Activated CD4-positive, alpha-beta T cell treated with anti-CD3 and anti-CD28 coated beads, Interleukin-2, amount 10 ng/mL, durations not matched to agents 24 days and 14 days (primary cell): ENCODE results near the gene SALL2. TPM values are rescaled to one million over a fixed set of nuclear protein-coding genes. Genes with fewer than 3 reads are reported as not detected.

Source experiments
- DNase-seq: peaks from one replicate; pipeline ENCODE4 v3.0.0; 2022
- H3K27ac Mint-ChIP-seq: one replicate; pipeline ENCODE4 v1.8.0; 2022; ENCODE audit warnings: mild to moderate bottlenecking, mixed read lengths
- H3K27me3 Mint-ChIP-seq: one replicate; pipeline ENCODE4 v1.8.0; 2022; ENCODE audit warnings: mixed read lengths
- H3K36me3 Mint-ChIP-seq: one replicate; pipeline ENCODE4 v1.8.0; 2022; ENCODE audit warnings: low read depth, mild to moderate bottlenecking, mixed read lengths
- H3K4me1 Mint-ChIP-seq: one replicate; pipeline ENCODE4 v1.8.0; 2021; ENCODE audit warnings: mixed read lengths
- H3K4me3 Mint-ChIP-seq: one replicate; pipeline ENCODE4 v1.8.0; 2022; ENCODE audit warnings: mild to moderate bottlenecking, moderate library complexity, mixed read lengths
- H3K9me3 Mint-ChIP-seq: one replicate; pipeline ENCODE4 v1.8.0; 2021; ENCODE audit warnings: mixed read lengths
- intact Hi-C: fragments of 100-400 bp; cut with micrococcal nuclease; formaldehyde crosslinking; loops from one replicate; pipeline ENCODE4 v1.15.1; 2023
- total RNA-seq: library from RNA; stranded (reverse); gene quantifications from 2 replicates; pipeline ENCODE4 v1.2.3, GENCODE V29; 2022

The SALL2 gene
- total RNA-seq, 1 donor from 2014 or later: 1.6 TPM

DNA sequence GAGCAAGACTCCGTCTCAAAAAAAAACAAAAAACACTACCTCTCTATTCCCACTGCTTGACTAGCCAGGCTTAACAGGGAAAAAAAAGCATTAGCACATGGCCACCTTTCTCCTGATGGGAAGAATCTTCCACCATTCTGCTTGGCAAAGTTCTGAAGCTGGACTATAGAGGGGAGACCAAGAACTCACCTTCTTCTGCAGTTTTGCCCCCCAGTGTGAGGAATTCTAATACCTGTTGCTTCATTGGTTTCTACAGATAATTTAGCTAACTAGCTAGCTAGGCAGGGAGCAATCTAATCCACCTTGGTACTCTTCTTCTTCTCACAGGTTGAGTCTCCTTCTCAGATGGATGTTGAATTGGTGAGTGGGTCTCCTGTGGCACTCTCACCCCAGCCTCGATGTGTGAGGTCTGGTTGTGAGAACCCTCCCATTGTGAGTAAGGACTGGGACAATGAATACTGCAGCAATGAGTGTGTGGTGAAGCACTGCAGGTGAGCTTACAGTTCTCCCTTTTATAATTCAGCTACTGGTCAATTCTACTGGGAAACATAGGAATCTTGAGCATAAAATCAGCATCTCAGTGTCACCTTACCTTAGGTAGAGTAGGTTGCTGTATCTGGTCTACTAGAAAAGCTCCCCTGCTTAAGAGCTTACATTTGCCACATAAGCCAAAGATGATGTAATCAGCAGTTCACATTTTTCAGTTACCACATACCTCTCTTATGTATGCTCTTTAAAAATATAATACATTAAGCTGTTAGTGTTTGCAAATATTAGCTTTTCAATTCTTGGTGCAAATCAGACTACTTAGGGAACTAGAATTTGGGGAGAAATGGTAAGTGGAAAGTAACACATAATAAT is 31.0 kb downstream of the SALL2 start:
- no peaks in the 10 kb centered on the region for H3K27me3 Mint-ChIP-seq
- no peak overlapping the region for H3K4me3 Mint-ChIP-seq
- H3K27ac Mint-ChIP-seq: no peak overlapping the region
- H3K36me3 Mint-ChIP-seq: peaks cover 66% of the 10 kb centered on the region
- intact Hi-C loops: no loop called here
- H3K4me1 Mint-ChIP-seq: peaks cover 14% of the 10 kb centered on the region
- DNase-seq: peak; percentile 51
- H3K9me3 Mint-ChIP-seq: no peaks in the 10 kb centered on the region

- H3K27me3 Mint-ChIP-seq: no peaks in the 10 kb centered on the region
- no peak overlapping the region for H3K4me3 Mint-ChIP-seq
- intact Hi-C loops: no loop called here
- H3K4me1 Mint-ChIP-seq: no peaks in the 10 kb centered on the region
- peaks cover 25% of the 10 kb centered on the region for H3K36me3 Mint-ChIP-seq
- H3K9me3 Mint-ChIP-seq: no peaks in the 10 kb centered on the region
- no peak for DNase-seq
- H3K27ac Mint-ChIP-seq: no peak overlapping the region
Observed at GRCh38 chr14:21486640-21487087, 39.5 kb downstream of the SALL2 start.

GRCh38 chr14:21476925-21477681 is 49.0 kb downstream of the SALL2 start, which contains the start of the genes RAB2B and TOX4:
TSS of gene RAB2B (minus strand) at chr14:21476959. CDS start at chr14:21476872, 87 bp downstream.
TSS of gene TOX4 (plus strand) at chr14:21477195. CDS start at chr14:21477279, 84 bp downstream.
- no peaks in the 10 kb centered on the region for H3K27me3 Mint-ChIP-seq
- no peaks in the 10 kb centered on the region for H3K9me3 Mint-ChIP-seq
- intact Hi-C loops: loop anchor here (1.0 kb wide), 7 partner anchors 21 to 213 kb away; partner anchors contain the start of genes CHD8, METTL3 and SUPT16H
- H3K36me3 Mint-ChIP-seq: peaks cover 28% of the 10 kb centered on the region
- DNase-seq: peak; percentile 99
- H3K4me1 Mint-ChIP-seq: peaks cover 23% of the 10 kb centered on the region
- peak within 1 kb of the TSS; percentile 99 for H3K27ac Mint-ChIP-seq
- H3K4me3 Mint-ChIP-seq: peak within 1 kb of the TSS; percentile 99

GRCh38 chr14:21476523-21476924 is 49.6 kb downstream of the SALL2 start:
- Mint-ChIP-seq H3K4me3 (peak overlapping the region; percentile 99), H3K9me3 (no peaks in the 10 kb centered on the region), H3K27ac (peak overlapping the region; percentile 99), H3K4me1 (peaks cover 23% of the 10 kb centered on the region), H3K27me3 (no peaks in the 10 kb centered on the region), H3K36me3 (peaks cover 29% of the 10 kb centered on the region)
- no peak for DNase-seq
- intact Hi-C loops: loop anchor here (1.0 kb wide), 1 partner anchor 62 kb away; no protein-coding TSS in a partner anchor

DNA sequence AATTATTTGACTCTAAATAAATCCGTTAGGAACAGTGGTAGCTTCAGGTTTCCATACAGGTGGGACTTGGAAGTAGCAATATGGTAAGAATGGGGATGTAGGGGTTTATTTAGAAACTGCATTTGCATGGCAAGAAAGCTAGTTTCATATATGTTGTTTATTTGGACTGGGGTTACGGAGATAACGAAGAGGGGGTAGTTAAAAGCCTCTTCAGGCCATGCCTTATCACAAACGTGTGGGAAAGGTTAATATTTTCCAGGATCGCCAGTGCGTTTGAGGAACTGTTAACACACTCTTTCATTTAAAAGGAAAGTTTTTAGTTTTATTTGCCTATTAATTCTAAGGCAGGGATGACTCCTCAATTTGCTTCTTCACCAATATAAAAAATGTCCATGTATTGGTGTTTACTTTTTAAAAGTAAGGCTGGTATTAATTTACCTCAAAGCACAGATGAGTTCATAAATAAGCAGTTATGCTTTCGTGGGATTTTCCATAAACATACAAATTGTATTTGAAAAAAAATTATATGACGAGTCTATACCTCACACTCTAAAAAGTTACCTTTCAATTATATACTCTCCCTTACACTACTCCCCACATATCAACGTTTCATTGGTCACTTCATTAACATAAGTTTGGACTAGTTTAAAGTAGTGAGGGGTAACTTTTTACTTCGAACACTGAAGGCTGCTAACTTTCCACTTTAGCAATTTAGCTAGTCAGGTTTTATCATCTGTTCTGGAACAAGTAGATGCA is 50.2 kb downstream of the SALL2 start:
- intact Hi-C loops: loop anchor here (1.0 kb wide), 1 partner anchor 62 kb away; no protein-coding TSS in a partner anchor
- no peaks in the 10 kb centered on the region for H3K27me3 Mint-ChIP-seq
- H3K27ac Mint-ChIP-seq: peak overlapping the region; percentile 99
- H3K4me1 Mint-ChIP-seq: peaks cover 21% of the 10 kb centered on the region
- H3K36me3 Mint-ChIP-seq: peaks cover 29% of the 10 kb centered on the region
- peak overlapping the region; percentile 99 for H3K4me3 Mint-ChIP-seq
- DNase-seq: no peak
- no peaks in the 10 kb centered on the region for H3K9me3 Mint-ChIP-seq

Other genes with a start within 250 kb of the SALL2 start
- not detected in 2 replicates for gene RPGRIP1, start 246.3 kb downstream of the SALL2 start, total RNA-seq
- 170 and 174 TPM in 2 replicates for gene SUPT16H, start 142.3 kb downstream of the SALL2 start, total RNA-seq
- 104 and 115 TPM in 2 replicates for gene CHD8, start 70.2 kb downstream of the SALL2 start, total RNA-seq
- 26.5 and 30.1 TPM in 2 replicates for gene RAB2B, start 49.4 kb downstream of the SALL2 start, total RNA-seq
- gene TOX4, start 49.2 kb downstream of the SALL2 start, total RNA-seq: 75.9 and 82.8 TPM in 2 replicates
- gene METTL3, start 15.0 kb downstream of the SALL2 start, total RNA-seq: 72.9 and 81.7 TPM in 2 replicates
- gene OR10G3, start 53.7 kb upstream of the SALL2 start, total RNA-seq: not detected in 2 replicates
- gene OR10G2, start 108.6 kb upstream of the SALL2 start, total RNA-seq: not detected in 2 replicates
- gene OR4E2, start 127.5 kb upstream of the SALL2 start, total RNA-seq: not detected in 2 replicates
- not detected in 2 replicates for gene OR4E1, start 147.5 kb upstream of the SALL2 start, total RNA-seq